ENCODE data around the gene MMRN2. TPM values are rescaled to one million over a fixed set of nuclear protein-coding genes. Genes with fewer than 3 reads are reported as not detected.

The MMRN2 gene
- total and polyA plus RNA-seq, 2 experiments from 2014 or later: 7.3 to 7.9 TPM

GRCh38 chr10:86944907-86945306 lies 12.5 kb downstream of the MMRN2 start:
- Histone ChIP-seq H3K27ac (no peak overlapping the region), H3K27me3 (no peaks in the 10 kb centered on the region), H3K9me3 (ENCODE audit: low read depth) (no peaks in the 10 kb centered on the region), H3K36me3 (no peaks in the 10 kb centered on the region), H3K4me1 (ENCODE audit: low read depth) (no peaks in the 10 kb centered on the region), H3K4me3 (no peak overlapping the region)
- DNase-seq (ENCODE audit: low read depth in 1 of 2, low spot score in 1 of 2): no peak
- TF ChIP-seq, protein P1, sequence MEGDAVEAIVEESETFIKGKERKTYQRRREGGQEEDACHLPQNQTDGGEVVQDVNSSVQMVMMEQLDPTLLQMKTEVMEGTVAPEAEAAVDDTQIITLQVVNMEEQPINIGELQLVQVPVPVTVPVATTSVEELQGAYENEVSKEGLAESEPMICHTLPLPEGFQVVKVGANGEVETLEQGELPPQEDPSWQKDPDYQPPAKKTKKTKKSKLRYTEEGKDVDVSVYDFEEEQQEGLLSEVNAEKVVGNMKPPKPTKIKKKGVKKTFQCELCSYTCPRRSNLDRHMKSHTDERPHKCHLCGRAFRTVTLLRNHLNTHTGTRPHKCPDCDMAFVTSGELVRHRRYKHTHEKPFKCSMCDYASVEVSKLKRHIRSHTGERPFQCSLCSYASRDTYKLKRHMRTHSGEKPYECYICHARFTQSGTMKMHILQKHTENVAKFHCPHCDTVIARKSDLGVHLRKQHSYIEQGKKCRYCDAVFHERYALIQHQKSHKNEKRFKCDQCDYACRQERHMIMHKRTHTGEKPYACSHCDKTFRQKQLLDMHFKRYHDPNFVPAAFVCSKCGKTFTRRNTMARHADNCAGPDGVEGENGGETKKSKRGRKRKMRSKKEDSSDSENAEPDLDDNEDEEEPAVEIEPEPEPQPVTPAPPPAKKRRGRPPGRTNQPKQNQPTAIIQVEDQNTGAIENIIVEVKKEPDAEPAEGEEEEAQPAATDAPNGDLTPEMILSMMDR (IDR thresholded peaks at IDR 0.05; ENCODE audit: low read depth, low read length): no peak

DNA sequence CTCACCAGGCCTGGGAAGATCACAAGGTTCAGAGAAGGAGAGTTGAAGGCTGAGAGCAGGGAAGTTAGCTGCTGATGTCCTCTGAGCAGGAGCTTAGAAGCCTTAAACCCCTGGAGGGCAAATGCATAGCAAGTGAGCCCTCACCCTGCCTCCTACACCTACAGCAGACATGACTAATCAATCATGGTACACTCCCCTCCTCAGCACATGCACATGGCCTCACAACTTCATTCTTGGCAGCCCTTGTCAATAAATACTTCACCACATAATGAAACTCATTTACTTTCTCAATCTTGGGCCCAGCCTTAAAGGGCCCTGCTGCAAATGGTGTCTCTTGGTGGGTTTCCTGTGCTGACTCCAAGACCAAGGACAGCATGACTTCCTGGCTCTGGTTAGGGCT lies 12.9 kb downstream of the MMRN2 start:
- Histone ChIP-seq H3K27ac (no peak overlapping the region), H3K4me3 (no peak overlapping the region), H3K36me3 (no peaks in the 10 kb centered on the region), H3K27me3 (no peaks in the 10 kb centered on the region), H3K4me1 (ENCODE audit: low read depth) (no peaks in the 10 kb centered on the region), H3K9me3 (ENCODE audit: low read depth) (no peaks in the 10 kb centered on the region)
- DNase-seq (ENCODE audit: low read depth in 1 of 2, low spot score in 1 of 2): no peak
- TF ChIP-seq, protein P1 (IDR thresholded peaks at IDR 0.05; ENCODE audit: low read depth, low read length): no peak

- TF ChIP-seq, protein P1 (IDR thresholded peaks at IDR 0.05; ENCODE audit: low read depth, low read length): no peak
- H3K27ac ChIP-seq: no peak overlapping the region
- no peaks in the 10 kb centered on the region for H3K36me3 ChIP-seq
- no peaks in the 10 kb centered on the region for H3K4me1 ChIP-seq (ENCODE audit: low read depth)
- no peak overlapping the region for H3K4me3 ChIP-seq
- H3K9me3 ChIP-seq (ENCODE audit: low read depth): no peaks in the 10 kb centered on the region
- DNase-seq (ENCODE audit: low read depth in 1 of 2, low spot score in 1 of 2): no peak
- no peaks in the 10 kb centered on the region for H3K27me3 ChIP-seq
These were observed 13.4 kb downstream of the MMRN2 start for GRCh38 chr10:86944031-86944419.

DNA sequence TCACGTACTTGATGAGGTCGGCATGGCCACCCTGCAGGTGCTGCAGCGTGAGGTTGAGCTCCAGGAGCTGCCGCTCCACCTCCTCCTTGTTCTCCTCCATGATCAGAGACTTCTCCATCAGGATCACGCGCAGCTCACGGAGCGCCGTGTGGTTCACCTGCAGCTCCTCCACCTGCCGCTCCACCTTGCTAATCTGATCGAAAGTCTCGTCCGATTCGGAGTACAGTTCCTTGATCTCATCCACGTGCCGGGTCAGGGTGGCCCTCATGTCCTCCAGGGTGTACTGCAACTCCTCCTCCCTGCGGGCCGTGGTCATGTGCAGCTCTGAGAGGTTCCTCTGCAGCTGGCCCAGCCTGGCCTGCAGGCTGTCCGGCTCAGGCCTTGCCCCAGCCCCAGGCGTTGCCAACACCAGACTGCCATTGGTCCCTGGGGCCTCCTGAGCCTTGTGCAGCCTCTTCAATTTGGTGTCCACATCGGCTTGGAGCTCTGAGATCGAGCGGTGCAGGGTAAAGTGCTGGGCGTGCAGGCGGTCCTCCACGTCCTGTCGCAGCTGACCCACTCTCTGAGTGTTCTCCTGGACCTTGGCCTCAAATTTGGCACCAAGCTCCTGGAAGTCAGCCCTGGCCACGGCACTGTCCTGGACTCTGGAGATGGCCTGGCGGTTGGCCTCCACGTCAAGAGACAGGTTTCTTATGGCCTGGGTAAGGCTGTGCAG lies 13.9 kb downstream of the MMRN2 start:
- no peak for DNase-seq (ENCODE audit: low read depth in 1 of 2, low spot score in 1 of 2)
- TF ChIP-seq, protein P1 (IDR thresholded peaks at IDR 0.05; ENCODE audit: low read depth, low read length): no peak
- H3K4me1 ChIP-seq (ENCODE audit: low read depth): no peaks in the 10 kb centered on the region

DNA sequence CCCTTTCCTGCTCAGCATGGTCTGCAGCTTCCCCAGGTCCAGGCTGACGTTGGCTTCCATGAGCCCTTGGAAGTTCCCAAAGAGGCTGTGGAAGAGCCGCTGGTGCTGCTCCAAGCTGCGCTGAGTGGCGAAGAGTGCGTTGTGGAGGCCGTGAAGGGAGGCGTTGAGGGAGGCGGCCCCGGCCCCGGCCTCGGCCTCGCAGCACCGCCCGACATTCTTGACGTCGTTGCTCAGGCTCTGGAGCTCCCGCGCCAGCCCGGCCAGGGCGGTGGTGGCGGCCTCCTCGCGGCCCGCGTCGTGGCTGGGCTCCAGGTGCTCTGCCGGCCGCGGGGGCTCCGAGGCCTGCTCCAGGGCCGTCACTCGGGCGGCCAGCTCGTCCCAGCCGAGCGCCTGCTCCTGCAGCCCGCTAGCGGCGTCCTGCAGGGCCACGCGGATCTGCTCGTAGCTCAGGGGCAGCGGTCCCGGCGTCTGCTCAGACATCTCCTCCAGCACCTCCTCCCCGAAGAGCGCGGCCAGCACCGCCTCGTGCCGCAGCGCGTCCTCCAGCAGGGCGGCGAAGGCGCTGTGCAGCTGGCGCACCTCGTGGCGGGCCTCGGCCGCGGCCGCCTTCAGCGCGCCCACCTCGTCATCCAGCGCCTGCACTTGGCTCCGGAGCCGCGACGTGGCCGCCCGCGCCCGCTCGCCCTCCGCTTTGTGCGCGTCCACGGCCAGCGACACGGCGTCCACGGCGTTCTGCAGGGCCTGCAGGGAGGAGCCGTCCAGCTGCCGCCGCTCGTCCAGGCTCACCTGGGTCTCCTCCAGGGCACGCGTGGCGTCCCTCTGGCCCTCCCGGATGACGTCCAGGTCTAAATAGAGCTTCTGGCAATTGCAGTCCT lies 14.7 kb downstream of the MMRN2 start:
- TF ChIP-seq, protein P1 (IDR thresholded peaks at IDR 0.05; ENCODE audit: low read depth, low read length): no peak
- no peaks in the 10 kb centered on the region for H3K36me3 ChIP-seq

More for the DNA sequence above, 13.9 kb downstream of the MMRN2 start:
- Histone ChIP-seq H3K36me3 (no peaks in the 10 kb centered on the region), H3K27me3 (no peaks in the 10 kb centered on the region), H3K27ac (no peak overlapping the region), H3K4me3 (no peak overlapping the region), H3K9me3 (ENCODE audit: low read depth) (no peaks in the 10 kb centered on the region)

More for the DNA sequence above, 14.7 kb downstream of the MMRN2 start:
- peak in 1 of 2 donors; percentile 57 for DNase-seq (ENCODE audit: low read depth in 1 of 2, low spot score in 1 of 2)
- Histone ChIP-seq H3K4me3 (no peak overlapping the region), H3K27ac (no peak overlapping the region), H3K27me3 (no peaks in the 10 kb centered on the region), H3K4me1 (ENCODE audit: low read depth) (no peaks in the 10 kb centered on the region), H3K9me3 (ENCODE audit: low read depth) (no peaks in the 10 kb centered on the region)

Measured in cardiac muscle cell (in vitro differentiated cells and primary cell).